ENCODE measurements around the gene BRD7.
A peak's percentile ranks its signal among the peaks of the same experiment; 100 is the strongest.

The BRD7 gene

DNA sequence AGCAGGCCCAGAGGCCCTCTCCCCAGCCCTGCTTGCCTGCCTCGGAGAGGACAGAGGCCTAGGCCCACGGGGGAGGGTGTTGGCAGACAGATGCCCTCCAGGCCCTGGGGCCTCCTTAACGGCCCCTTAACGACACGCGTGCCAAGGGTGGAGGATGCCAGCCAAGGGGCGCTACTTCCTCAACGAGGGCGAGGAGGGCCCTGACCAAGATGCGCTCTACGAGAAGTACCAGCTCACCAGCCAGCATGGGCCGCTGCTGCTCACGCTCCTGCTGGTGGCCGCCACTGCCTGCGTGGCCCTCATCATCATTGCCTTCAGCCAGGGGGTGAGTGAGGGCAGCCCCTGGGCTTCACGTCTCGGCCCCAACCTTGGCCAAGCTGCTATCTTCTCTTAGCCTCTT is 80.8 kb downstream of the BRD7 start:
- no peak for DNase-seq

DNA sequence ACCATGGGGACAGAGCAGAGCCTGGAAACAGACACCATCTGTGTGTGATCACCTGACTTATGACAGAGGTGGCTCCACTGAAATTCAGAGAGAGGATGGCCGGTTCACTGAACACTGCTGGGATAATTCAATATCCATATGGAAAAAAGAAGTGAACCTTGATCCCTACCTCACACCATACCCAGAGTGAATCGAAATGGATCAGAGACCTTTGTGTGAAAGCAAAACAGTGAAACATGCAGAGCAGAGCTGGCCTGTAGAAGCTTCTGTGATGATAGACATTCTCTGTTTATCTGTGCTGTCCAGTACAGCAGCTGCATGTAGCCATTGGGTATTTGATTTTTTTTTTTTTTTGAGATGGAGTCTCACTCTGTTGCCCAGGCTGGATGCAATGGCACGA is 82.1 kb downstream of the BRD7 start:
- DNase-seq: no peak

DNA sequence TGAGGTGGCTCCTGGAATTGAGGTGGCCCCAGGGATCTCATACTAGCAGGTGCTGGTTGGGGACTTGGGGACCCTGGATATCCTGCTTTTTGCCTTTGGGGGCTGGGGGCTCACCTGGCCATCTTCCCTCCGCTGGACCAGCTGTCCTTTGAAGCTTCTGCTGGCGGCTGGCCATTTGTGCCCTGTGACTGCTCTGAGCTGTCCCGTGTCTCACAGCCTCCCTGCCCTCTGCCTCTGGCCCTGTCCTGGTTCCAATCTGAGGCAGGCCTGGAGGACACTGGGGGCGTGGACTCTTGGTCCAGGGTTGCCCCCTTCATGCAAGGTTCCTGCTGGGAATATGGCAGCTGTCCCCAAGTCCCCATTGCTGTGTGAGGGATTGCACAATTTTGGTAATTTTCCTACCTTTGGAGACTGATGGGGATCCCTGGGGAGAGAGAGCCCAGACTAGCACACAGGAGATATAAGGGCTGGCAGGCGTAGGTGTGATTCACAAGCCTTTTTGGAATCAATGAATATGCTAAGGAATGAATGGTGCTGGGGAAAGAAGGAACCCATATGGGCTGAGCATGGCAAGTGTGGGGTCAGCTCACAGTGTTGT is 83.3 kb downstream of the BRD7 start:
- no peak for DNase-seq

DNA sequence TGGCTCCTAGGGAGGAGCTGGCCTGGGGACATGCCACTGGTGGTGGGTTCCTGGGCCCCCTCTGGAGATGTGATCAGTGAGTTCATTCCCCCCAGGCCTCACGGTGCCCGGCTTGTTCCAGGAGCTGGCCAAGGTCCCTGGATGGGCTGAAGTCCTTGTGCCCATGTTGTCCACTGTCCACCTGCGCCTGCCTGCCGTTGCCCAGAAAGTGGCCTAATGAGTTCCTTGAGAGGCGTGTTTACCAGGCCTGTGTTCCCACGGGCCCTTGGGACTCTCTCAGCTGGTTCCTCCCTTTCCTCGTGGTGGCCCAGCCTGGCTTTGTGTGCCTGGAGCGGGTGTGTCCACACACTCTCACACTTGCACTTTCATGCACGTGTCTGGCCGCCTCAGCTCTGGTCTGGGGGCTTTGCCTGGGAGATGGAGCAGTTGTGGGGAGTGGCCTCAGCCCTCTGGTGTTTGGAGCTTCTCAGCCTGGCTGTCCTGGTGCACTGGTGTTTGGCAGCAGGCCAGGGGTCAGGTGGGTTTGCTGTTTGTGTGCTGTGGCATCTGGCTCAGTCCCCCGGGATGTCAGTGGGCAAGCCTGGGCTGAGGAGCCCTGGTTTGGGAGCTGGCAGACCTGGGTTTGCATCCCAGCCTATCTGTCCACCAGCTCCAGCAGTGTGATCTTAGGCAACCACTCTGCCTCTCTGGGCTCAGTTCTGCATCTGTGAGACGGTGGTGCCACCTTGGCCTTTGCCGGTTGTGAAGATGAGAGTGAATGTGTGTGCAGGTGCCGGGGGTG is 84.5 kb downstream of the BRD7 start:
- no peak for DNase-seq

DNA sequence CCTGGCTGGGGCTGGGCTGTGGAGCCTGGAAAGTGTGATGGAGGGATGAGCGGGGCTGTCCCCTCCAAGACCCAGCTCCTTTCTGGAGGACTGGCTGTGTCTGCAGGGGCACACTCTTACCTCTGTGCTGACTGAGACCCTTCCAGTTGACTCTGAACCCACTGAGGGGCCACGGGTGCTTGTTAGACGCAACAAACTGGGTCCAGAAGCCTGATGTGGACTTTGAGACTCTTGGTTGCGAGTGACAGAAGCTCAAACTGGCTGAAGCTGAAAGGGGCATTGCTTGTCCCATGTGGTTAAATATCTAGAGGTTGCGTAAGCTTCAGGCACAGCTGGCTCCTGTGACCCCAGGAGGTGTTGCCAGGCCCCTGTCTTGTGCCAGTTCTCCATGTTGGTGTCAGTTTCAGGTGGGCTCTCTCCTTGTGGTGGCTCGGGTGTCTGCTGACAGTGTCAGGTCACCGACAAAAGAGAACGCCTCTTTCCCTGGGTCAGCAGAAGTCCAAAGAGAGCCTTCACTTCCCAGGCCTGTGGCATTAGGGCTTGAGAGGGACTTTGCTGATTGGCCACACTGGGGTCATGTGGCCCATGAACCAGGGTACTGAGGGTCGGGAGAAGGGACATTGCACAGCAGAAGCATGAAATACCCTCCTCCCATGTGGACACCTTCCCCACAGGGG is 85.7 kb downstream of the BRD7 start:
- no peak for DNase-seq

DNA sequence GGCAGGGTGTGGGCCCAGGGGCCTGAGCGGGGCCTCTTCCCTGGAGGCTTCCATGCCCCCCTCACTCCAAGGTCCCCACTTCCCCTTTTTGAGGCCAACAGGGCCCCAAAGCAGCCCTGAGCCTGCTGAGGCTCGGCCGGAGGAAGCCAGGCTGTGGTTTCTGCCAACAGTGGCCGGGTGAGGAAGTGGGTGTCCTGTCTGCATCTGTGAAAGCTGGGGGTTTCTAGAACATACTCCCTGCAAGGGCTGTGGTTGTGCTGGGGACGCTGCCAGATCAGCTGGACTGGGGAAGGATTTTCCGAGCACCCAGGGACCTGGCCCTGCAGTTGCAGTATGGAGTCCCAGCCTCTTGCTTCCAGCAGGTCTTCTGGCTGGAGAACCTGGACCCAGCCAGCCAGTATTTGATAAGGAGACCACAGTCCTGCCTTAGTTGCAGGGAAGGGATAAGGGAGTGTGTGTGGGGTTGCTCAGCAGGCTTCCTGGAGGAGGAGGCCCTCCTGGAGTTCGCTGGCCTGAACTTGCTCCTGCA is 86.7 kb downstream of the BRD7 start:
- DNase-seq: peak; percentile 43

DNA sequence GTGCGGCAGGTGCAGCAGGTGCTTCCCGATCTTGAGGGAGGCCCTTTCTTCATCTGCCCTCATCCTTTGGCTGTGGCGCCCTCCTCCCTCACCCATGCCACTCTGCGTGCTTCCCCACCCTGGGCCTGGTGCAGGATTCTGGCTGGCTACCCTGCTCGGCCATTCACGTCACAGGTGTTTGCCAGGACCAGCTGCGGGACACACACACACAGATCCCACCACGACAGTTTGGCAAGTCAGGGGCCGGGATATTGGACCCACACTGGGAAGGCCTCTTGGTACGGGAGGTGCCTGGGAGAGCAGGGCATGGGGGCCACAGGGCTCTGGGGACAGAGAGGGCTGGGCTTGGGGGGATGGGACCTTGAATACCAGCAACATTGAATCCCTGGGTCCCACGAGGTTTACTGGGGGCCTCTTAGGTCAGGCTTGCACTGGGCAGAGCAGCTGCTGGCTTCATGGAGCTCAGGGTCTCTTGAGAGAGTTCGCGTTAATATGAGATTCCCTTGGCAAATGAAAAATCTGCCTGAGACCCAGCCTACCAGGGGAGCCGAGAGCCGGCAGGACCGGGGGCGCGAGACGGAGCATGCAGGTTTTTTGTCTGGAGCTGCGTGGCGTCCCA is 87.3 kb downstream of the BRD7 start:
- DNase-seq: no peak

DNA sequence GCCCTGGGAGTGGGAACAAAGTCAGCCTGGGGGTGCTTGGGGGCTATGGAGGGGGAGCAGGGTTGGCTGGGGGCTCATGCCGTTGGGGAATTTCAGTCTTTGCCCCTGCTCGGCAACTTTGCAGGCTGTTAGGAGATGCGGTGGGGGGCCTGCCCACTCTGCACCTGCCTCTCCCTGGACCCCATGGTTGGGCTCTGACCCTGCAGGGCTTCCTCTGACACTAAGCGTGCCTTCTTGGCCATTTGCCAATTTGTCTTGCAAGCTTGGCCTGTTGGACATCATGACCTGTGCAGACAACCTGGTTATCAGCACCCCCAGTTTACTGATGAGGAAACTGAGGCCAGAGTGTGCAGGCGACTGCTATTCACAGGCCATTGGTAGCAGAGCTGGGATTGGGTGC is 87.9 kb downstream of the BRD7 start:
- DNase-seq: no peak

DNA sequence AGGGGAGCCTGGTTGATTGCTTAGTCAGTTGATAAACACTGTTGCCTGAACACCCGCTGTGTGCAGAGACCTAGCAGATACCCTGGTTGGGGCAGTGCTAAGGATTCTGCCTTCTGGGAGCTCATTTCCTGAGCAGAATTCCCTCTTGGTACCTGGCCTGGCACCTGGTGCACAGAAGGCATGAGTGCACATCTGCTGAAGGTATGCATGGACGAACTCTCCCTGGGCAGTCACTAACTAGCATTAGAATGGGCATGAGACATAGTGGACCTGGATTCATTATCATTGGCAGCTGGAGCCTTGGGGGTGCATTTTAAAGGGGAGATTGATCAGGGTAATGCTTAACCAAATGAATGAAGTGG is 89.3 kb downstream of the BRD7 start:
- no peak for DNase-seq

DNA sequence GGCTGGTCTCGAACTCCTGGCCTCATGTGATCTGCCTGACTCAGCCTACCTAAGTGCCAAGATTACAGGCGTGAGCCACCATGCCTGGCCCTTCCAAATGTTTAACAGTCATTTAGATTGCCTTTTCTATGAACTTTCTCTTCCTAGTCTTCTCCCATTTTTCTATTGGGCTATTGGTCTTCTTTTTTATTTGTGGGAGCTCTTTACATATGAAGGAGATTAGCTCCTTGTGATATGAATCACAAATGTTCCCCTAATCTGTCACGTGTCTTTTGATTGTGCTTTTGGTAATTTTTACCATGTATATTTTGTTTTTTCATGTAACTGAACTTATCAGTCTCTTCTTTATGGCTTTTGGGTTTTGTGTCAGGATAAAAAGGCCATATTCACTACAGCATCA is 90.5 kb downstream of the BRD7 start:
- no peak for DNase-seq

DNA sequence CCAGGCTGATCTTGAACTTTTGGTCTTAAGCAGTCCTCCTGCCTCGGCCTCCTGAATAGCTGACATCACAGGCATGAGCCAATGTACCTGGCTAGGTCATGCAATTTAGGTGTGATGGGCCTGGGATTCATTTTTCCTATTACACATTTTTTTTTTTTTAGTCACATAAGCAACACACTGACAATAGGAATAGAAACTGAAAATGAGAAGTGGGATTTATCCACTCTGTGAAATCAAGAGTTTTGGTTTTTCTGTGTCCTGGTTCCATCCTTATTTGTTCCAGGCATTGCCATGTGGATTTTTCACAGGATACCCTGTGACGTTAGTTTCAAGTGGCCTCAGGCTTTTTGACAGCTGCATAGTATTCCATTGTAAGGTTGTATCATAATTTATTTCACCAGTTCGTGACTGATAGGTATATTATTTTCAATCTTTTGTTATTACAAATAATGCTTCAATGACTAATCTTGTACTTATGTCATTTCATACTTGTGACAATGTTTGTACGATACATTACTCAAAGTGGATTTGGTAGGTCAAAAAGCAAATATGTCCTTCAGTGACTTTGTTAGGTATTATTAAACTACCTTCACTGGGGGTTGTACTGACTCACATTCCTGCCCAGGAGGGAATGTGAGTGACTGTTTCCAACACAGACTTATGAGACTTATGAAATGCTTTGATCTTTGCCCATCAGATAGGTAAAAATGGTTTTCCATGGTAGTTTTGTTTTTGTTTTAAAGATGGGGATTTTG is 91.8 kb downstream of the BRD7 start:
- no peak for DNase-seq

DNA sequence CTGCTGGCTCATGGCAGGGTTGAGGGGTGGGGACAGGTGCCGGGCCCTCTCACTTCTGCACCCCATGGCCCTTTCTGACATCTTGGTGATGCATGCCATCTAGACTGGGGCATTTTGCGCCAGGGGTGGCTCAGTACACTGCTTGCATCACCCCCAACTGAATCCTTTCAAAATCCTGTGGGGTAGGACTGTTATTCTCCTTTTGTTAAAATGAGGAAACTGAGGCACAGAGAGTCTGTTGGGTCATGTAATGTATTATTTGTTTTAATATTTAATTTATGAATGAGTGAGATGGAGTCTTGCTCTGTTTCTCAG is 92.5 kb downstream of the BRD7 start:
- no peak for DNase-seq

DNA sequence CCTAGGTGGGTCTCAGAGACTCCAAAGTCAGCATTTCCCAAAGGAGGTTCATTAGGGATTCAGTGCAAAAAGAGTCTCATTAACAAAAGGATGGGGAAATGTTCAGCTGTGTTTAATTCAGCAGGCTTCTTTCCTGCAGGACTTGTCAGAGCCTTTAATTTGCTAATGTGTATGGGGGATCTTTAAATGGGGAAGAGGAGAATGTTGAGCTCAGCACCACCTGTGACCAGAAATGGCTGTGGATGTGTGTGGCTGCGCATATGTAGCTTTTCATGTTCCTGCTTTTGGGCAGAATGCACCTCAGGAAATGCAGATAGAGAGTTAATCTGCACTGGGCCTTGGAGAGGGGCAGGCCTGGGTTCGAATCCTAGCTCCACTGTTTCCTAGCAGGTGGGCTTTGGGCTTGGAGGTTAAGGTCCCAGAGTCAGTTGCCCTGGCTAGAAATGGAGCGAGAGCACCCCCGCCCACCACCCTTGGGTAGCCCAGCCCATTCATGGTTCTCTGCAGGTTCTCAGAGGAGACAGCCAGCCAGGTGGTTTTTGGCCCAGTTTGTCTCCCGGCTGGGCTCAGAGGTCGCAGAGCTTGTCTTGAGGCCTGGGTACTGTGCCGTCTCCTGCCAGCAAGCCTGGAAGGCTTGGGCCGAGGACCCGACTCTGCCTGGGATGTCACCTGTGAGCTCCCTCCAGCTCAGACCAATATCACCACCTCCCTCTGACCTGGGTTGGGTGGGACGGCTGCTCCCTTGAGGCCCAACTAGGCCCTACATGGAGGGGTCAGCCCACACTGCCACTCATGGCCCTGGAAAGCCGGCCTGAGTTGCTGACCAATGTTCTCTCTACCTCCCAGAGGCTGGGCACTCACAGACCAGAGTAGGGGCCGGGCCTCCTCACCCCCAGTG is 93.1 kb downstream of the BRD7 start:
- no peak for DNase-seq

DNA sequence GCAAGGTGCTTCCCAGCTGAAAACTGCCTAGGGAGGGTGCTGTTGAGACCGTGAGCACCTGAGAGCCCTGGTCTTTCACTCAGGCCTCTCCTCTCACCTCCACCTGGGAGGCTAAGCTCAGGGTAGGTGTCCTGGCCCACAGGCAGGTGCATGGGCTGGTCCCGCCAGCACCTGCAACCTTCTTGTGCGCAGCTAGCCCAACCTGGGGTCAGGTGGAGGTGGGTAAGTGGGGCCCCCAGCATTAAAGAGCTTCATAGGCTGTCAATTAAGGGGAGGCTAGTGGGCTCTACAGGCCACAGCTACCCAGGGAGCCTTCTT is 93.7 kb downstream of the BRD7 start:
- no peak for DNase-seq

DNA sequence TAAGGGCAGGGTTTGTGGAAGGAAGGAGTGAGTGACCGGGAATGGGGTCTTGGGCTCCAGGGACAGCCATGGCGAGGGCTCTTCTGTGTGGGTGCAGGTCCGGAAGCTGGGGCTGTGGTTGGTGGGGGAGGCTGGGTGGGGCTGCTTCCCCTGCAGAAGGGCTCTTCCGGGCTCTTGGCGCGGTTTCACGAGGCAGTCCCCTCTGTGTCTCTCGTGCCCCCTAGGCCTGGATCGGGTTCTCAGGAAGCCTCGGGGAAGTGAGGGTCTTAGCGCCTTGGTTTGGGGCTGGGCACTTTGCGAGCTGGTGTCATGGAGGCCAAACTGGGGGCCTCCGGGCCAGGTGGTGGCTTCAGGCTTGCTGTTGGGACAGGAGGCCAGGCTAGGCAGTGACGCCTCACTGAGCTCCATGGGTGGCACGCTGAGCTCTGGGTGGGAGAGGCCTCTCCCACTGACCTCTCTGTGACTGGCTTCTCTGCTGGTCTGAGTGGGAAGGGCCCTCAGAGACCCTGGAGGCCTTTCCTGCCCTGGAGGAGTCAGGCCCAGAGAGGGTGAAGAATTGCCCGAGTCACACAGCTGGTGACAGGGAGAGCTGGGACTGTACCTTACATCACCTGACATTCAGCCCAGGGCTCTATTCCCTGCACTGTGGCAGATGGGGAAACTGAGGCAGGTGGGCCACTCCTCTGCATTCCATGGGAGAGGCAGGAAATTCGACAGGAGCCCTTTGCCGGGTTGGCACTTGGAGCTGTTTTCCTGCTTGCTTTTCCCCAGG is 94.3 kb downstream of the BRD7 start:
- peak; percentile 45 for DNase-seq

DNA sequence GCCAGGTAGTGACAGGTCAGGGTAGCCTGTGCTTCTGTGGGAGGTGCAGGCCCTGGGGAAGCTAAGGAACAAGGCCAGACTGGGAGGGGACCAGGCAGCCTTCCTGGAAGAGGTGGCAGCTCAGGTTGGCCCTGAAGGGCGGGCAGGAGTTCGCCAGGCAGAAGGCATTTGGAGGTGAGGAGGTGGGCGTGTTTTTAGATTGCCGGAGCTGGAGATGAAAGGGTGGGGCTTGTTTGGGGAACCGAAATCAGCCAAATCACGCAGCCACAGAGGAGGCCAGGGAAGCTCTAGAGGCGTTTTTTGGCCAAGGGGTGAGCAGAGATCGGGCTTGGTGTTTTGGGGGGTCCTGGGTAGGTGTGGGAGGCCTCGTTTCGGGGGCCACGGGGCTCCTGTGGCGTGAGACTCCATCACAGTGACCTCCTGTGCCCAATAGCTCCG is 94.9 kb downstream of the BRD7 start:
- DNase-seq: no peak

DNA sequence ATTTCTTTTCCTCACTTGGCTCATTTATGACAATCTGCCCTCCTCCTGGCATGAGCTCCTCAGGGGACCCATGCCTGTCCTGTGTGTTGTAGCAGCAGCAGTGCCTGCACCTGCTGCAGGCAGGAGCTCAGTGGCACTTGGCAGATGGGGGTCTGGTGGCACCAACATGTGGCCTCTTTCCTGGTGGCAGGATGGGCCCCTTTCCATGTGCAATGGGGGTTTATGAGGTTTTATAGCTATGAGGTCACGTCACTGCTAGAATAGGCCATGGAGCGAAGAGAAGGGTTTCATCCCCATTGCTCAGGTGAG is 95.5 kb downstream of the BRD7 start:
- no peak for DNase-seq

DNA sequence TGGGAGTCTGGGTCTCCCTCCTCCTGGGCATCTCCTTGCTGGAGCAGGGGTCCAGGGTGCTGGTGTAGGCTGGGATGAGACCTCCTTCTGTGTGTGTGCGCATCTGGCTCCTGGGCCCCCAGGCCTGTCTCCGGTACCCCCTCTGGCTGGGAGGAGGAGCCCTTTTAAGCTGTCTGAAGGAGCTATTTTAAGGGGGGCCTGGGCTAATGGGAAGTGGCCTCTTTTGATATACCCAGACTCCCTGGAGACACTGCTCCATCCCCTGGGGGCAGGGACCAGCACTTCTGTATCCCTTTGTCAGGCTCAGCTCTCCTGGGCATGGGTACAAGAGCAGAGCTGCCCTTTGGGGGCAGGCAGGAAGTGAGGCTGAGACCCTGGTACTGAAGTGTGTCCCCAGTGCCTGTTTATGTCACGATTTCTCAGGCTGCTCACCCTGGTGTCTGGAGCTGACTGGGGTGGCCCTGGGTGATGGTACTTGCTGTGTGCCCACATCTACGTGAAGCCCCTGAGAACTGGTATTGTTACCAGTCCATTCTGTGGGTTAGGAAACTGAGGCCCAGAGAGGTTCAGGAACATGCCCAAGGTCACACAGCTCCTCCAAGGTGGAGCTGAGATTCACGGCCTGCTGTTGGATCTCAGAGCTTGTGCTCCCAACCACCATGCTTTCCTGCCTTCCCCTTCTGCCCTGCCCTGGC is 96.0 kb downstream of the BRD7 start:
- no peak for DNase-seq

DNA sequence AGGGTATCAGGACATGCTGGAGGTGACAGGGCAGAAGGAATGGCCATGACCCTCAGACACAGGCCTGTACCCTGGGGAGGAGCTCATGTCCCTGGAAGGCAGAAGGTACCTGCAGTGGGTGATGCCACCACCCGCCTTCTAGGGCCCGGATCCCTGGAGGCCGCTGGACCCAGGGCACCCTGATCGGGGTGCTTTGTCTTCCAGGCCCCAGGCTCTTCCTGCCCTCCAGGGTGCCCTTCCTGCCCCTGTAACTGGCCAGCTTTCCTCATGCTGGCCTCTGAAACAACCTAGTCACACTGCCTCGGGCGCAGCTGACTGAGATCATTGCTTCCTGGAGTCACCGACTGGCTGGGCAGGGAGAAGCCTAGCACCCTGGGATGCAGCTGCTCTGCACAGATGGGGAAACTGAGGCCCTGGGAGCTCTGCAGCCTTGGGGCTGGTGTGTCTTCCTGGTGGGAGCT is 96.6 kb downstream of the BRD7 start:
- no peak for DNase-seq

DNA sequence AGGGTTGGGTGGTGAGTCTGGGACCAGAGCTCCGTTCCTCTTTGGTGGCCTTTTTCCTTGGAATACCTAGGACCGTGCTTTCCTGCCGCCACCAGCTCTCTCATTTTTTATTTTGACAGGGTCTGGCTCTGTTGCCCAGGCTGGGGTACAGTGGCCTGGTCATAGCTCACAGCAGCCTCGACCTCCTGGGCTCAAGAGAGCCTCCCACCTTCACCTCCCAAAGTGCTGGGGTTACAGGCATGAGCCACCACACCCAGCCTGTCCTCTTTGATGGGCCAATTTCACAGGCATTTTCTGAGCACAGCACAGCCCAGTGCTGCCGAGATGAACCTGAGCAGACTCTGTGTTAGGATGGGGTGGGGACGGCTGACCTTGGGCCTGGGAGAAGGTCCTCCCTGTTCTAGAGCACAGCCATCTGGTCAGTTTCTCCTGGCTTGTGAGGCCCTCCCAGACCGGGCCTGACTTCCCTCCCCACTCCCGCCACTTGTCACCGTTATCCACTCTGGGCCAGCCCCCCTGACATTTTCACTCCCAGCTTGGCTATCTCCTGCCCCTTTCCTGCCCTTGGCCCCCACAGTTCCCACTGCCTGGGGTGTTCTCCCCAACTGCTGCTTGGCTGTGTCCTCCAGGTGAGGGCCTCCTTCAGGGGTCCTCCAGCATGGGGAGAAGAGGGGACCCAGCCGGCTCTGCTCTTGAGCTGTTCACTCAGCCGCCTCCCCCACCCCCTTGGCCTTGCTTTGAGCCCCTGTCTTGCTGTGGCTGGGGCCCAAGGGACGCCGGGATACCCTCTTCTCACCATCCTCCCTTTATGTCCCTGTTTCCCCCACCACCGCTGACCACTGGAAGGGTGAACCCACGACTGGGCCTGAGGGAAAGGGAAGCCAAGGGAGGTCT is 97.4 kb downstream of the BRD7 start:
- DNase-seq: no peak

Data from effector CD4-positive, alpha-beta T cell (primary cell).